K562 (cell line): Measurements from ENCODE around the gene GGA3. TPM values are rescaled to one million over a fixed set of nuclear protein-coding genes. Genes with fewer than 3 reads are reported as not detected.

Experiments used
- ASH1L ChIP-seq: fragments of 450-650 bp; IDR thresholded peaks from 2 replicates; pipeline ENCODE4 v1.6.1; 2018; ENCODE audit warnings: borderline replicate concordance, mild to moderate bottlenecking, low read depth; ENCODE audit not compliant: partially characterized antibody
- GTF3C2 ChIP-seq: IDR thresholded peaks from 3 replicates; pipeline ENCODE4 v1.6.1; 2011; ENCODE audit warnings: borderline replicate concordance, mild to moderate bottlenecking, moderate library complexity; ENCODE audit not compliant: insufficient read length; ENCODE audit errors: extremely low read depth
- HBP1 ChIP-seq: fragments of 450-650 bp; formaldehyde crosslinking; IDR thresholded peaks from 2 replicates; pipeline ENCODE4 v1.4.0; 2022; ENCODE audit warnings: missing genetic modification characterization
- IRF9 ChIP-seq: fragments of 450-650 bp; IDR thresholded peaks from 2 replicates; pipeline ENCODE4 v1.6.1; 2016; ENCODE audit warnings: missing biosample characterization, missing genetic modification characterization
- KDM1A ChIP-seq, 2 experiments: fragments of 450-650 bp; IDR thresholded peaks; 2 replicates each; pipeline ENCODE4 v1.6.1; 2016; ENCODE audit warnings: mild to moderate bottlenecking in 2 of 2
- NR0B1 ChIP-seq: fragments of 450-650 bp; IDR thresholded peaks from one replicate; pipeline ENCODE4 v1.6.1; 2018; ENCODE audit warnings: mild to moderate bottlenecking, moderate library complexity; ENCODE audit not compliant: partially characterized antibody
- RFX1 ChIP-seq: fragments of 450-650 bp; IDR thresholded peaks from 2 replicates; pipeline ENCODE4 v1.6.1; 2016; ENCODE audit warnings: mild to moderate bottlenecking, moderate library complexity
- STAG1 ChIP-seq: sonication (generic); formaldehyde crosslinking; IDR thresholded peaks from 2 replicates; pipeline ENCODE4 v1.5.0; 2020; ENCODE audit warnings: missing genetic modification reagents, borderline replicate concordance
- STAT5A ChIP-seq: IDR thresholded peaks from 2 replicates; pipeline ENCODE4 v1.6.1; 2012; ENCODE audit warnings: low read length, inconsistent platforms, borderline replicate concordance
- TAF15 ChIP-seq: fragments of 200-400 bp; formaldehyde crosslinking; IDR thresholded peaks from 2 replicates; pipeline ENCODE4 v1.6.1; 2017; ENCODE audit warnings: mild to moderate bottlenecking, low read depth, low read length, moderate library complexity
- ZBTB8A ChIP-seq: fragments of 450-650 bp; IDR thresholded peaks from 2 replicates; pipeline ENCODE4 v1.6.1; 2018; ENCODE audit warnings: mild to moderate bottlenecking, moderate library complexity; ENCODE audit not compliant: partially characterized antibody
- ZHX1 ChIP-seq: fragments of 150-350 bp; conservative IDR thresholded peaks from 2 replicates; pipeline ENCODE4 v1.6.1; 2014; ENCODE audit warnings: low read length
- ZNF512 ChIP-seq: IDR thresholded peaks from 2 replicates; pipeline ENCODE4 v1.6.1; 2016; ENCODE audit warnings: missing genetic modification characterization, missing compliant biosample characterization
- polyA plus RNA-seq, 8 experiments: library from polyadenylated mRNA; depleted of rRNA in 4 of 8; stranded (reverse) in 5 of 8; unstranded in 3 of 8; fragments of >200 nt; fragmentation: Nextera tagmentation in 2 of 8; fragmentation: Illumina TruSeq in 1 of 8; extraction: Ambion mirVana in 2 of 8; extraction: Trizol in 1 of 8; gene quantifications; 2 replicates each; pipeline versions ENCODE4 v1.2.1 to v1.2.3, GENCODE V29; 2011 to 2014; ENCODE audit warnings: inconsistent platforms in 1 of 8, missing spikeins in 1 of 8
- total RNA-seq, 7 experiments: library from RNA; depleted of rRNA in 6 of 7; stranded (reverse); fragments of >200 nt in 6 of 7; fragmentation: Illumina TruSeq in 2 of 7; extraction: Trizol in 2 of 7; gene quantifications; 2 replicates each; pipeline versions ENCODE4 v1.2.1 to v1.2.3, GENCODE V29; 2011 to 2021; ENCODE audit warnings: low replicate concordance in 1 of 7
- TF ChIP-seq, protein P1 (sequence below): IDR thresholded peaks from 2 replicates; pipeline ENCODE4 v1.6.1; 2014; ENCODE audit warnings: antibody characterized with exemption

Gene GGA3
- total and polyA plus RNA-seq, 9 of the 15 experiments (the other 6 are each of a cell fraction or from before 2014, with no cell fraction given) = 5.7 to 64.9 (median 25.4) TPM

DNA sequence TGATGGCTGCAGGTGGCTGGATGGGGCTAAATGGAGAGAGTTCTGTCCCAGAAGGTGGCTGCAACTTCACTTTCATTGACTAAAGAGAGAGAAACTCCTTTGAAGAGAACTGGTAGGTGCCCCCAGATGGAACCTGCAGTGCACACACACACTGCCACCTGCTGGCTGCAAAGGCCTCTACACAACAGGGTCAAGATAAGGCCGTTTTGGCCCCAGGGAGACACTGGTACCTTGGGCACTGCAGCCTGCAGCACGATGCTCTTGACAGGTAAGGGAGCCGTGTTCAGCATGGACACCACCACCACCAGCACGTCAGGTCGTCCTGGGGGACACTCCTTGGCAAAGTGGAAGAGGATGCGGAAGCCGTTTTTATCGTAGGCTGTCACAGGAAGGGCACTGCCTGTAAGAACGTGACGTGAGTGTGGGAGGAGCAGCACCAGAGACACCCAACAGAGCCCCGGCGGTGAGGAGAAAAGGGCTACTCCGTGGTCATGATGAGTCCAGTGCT is 22.7 kb downstream of the GGA3 start (continued):
- TF ChIP-seq HBP1 (CRISPR knock-in tag) (no peak), ZBTB8A (no peak), RFX1 (no peak), STAT5A (no peak), ZHX1 (no peak), ZNF512 (tag) (no peak), IRF9 (tag) (no peak), KDM1A (IDR thresholded peaks at IDR 0.05) (no peak), TAF15 (no peak), STAG1 (no peak; the same call in 1 of the 2 replicates), NR0B1 (no peak), ASH1L (no peak), GTF3C2 (no peak)
- TF ChIP-seq, protein P1, sequence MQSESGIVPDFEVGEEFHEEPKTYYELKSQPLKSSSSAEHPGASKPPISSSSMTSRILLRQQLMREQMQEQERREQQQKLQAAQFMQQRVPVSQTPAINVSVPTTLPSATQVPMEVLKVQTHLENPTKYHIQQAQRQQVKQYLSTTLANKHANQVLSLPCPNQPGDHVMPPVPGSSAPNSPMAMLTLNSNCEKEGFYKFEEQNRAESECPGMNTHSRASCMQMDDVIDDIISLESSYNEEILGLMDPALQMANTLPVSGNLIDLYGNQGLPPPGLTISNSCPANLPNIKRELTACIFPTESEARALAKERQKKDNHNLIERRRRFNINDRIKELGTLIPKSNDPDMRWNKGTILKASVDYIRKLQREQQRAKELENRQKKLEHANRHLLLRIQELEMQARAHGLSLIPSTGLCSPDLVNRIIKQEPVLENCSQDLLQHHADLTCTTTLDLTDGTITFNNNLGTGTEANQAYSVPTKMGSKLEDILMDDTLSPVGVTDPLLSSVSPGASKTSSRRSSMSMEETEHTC = no peak
